Endothelial cell of umbilical vein (primary cell): Measurements from ENCODE around the gene TUBB1. TPM values are rescaled to one million over a fixed set of nuclear protein-coding genes. Genes with fewer than 3 reads are reported as not detected.

ENCODE experiments used
- BruUV-seq: library from RNA; stranded (reverse); fragments of 400-500 nt; replicated peaks from 2 replicates; lab custom pipeline; 2021; lab: Mats Ljungman, UMichigan
- CTCF ChIA-PET: fragments of 300-600, 350-600 bp; sonication (Branson Sonifier 250); formaldehyde crosslinking; loops from one replicate; lab custom pipeline; 2021; ENCODE audit warnings: antibody characterized with exemption, inconsistent platforms; lab: Charles Lee
- POLR2A ChIA-PET: fragments of 300-600, 350-600 bp; sonication (Branson Sonifier 250); formaldehyde crosslinking; loops from one replicate; lab custom pipeline; 2021; ENCODE audit warnings: antibody characterized with exemption, inconsistent platforms; lab: Charles Lee
- DNase-seq: peaks from one replicate; pipeline ENCODE4 v3.0.0-alpha.2; 2011; ENCODE audit warnings: low read depth, low spot score
- FAIRE-seq: peaks from 2 replicates; lab custom pipeline; 2011; peaks lifted over from hg19 to GRCh38; lab: Jason Lieb, UNC
- H2AFZ ChIP-seq: 2 replicates; pipeline ENCODE4 v1.6.0; 2012; ENCODE audit warnings: low read depth, low read length, control low read depth, inconsistent platforms
- H3K27ac ChIP-seq: 2 replicates; pipeline ENCODE4 v1.5.1; 2011; ENCODE audit warnings: low read depth, mild to moderate bottlenecking, control low read depth, low read length, moderate library complexity; ENCODE audit not compliant: insufficient read depth
- H3K27me3 ChIP-seq, 2 experiments: 2 replicates each; pipeline versions ENCODE4 v1.6.0 to v1.6.1; 2011; ENCODE audit warnings: low read length in 2 of 2, mixed read lengths in 1 of 2; ENCODE audit not compliant: control insufficient read depth in 2 of 2, insufficient read depth in 2 of 2
- H3K36me3 ChIP-seq, 2 experiments: 2 replicates in 1 of 2; 3 replicates in 1 of 2; pipeline ENCODE4 v1.5.1; 2011; ENCODE audit warnings: low read length in 2 of 2, mild to moderate bottlenecking in 1 of 2, moderate library complexity in 1 of 2; ENCODE audit not compliant: control insufficient read depth in 2 of 2, insufficient read depth in 2 of 2; ENCODE audit errors: extremely low read depth in 1 of 2
- H3K4me1 ChIP-seq: 3 replicates; pipeline ENCODE4 v1.5.1; 2011; ENCODE audit warnings: mild to moderate bottlenecking, low read length; ENCODE audit not compliant: control insufficient read depth, insufficient read depth; ENCODE audit errors: extremely low read depth
- H3K4me2 ChIP-seq: 2 replicates; pipeline ENCODE4 v1.6.1; 2011; ENCODE audit warnings: low read length, control low read depth, mixed read lengths; ENCODE audit not compliant: insufficient read depth
- H3K4me3 ChIP-seq, 3 experiments: fragments of 200-600 bp in 1 of 3; sonication (generic), shearing (Covaris generic) in 1 of 3; replicated peaks in 1 of 3; 2 replicates each; pipeline ENCODE4 v1.5.1; 2011 to 2016; ENCODE audit warnings: control low read depth in 3 of 3, low read length in 3 of 3, mild to moderate bottlenecking in 2 of 3, inconsistent platforms in 1 of 3, low read depth in 1 of 3, moderate library complexity in 1 of 3; ENCODE audit not compliant: insufficient read depth in 1 of 3
- H3K79me2 ChIP-seq: 2 replicates; pipeline ENCODE4 v1.6.0; 2012; ENCODE audit warnings: low read length, inconsistent platforms; ENCODE audit not compliant: control insufficient read depth, insufficient read depth
- H3K9ac ChIP-seq: replicated peaks from 2 replicates; pipeline ENCODE3; 2011; ENCODE audit warnings: low read length, control low read depth; ENCODE audit not compliant: insufficient read depth; ENCODE audit errors: extremely low read depth
- H3K9me1 ChIP-seq: replicated peaks from 3 replicates; pipeline ENCODE4 v1.6.0; 2011; ENCODE audit warnings: mild to moderate bottlenecking, low read length; ENCODE audit not compliant: control insufficient read depth, insufficient read depth; ENCODE audit errors: extremely low read depth
- H3K9me3 ChIP-seq: replicated peaks from 2 replicates; pipeline ENCODE4 v1.5.1; 2012; ENCODE audit warnings: low read length, inconsistent platforms; ENCODE audit not compliant: control insufficient read depth, insufficient read depth
- H4K20me1 ChIP-seq: replicated peaks from 2 replicates; pipeline ENCODE3; 2011; ENCODE audit warnings: mild to moderate bottlenecking, low read length; ENCODE audit not compliant: control insufficient read depth, insufficient read depth; ENCODE audit errors: extremely low read depth
- CTCF ChIP-seq, 2 donors: IDR thresholded peaks; 1 replicate in 1 of 2; 2 replicates in 1 of 2; pipeline ENCODE4 v1.5.1; 2011; ENCODE audit warnings: low read length in 2 of 2, mild to moderate bottlenecking in 2 of 2, moderate library complexity in 2 of 2, control low read depth in 1 of 2, inconsistent platforms in 1 of 2, low read depth in 1 of 2; ENCODE audit not compliant: insufficient read depth in 1 of 2; ENCODE audit errors: extremely low read depth in 1 of 2
- EZH2 ChIP-seq: IDR thresholded peaks from 2 replicates; pipeline ENCODE4 v1.6.1; 2012; ENCODE audit warnings: borderline replicate concordance, low read depth, mild to moderate bottlenecking, moderate library complexity, low read length, inconsistent platforms; ENCODE audit not compliant: severe bottlenecking
- FOS ChIP-seq: IDR thresholded peaks from 2 replicates; pipeline ENCODE4 v1.6.1; 2011; ENCODE audit warnings: mild to moderate bottlenecking, low read length, moderate library complexity, borderline replicate concordance; ENCODE audit not compliant: insufficient read depth
- GATA2 ChIP-seq: IDR thresholded peaks from 2 replicates; pipeline ENCODE4 v1.7.0; 2011; ENCODE audit warnings: low read depth, mild to moderate bottlenecking, moderate library complexity, mixed read lengths, low read length; ENCODE audit not compliant: insufficient read length, insufficient read depth
- JUN ChIP-seq: IDR thresholded peaks from 2 replicates; pipeline ENCODE4 v1.6.1; 2011; ENCODE audit warnings: borderline replicate concordance, low read depth; ENCODE audit not compliant: insufficient read length, insufficient read depth
- MAX ChIP-seq: IDR thresholded peaks from 2 replicates; pipeline ENCODE4 v1.6.1; 2011; ENCODE audit not compliant: insufficient read depth, insufficient read length
- MYC ChIP-seq: IDR thresholded peaks from one replicate; pipeline ENCODE4 v1.6.1; 2011; ENCODE audit warnings: mild to moderate bottlenecking, low read depth, low read length
- POLR2A ChIP-seq: IDR thresholded peaks from 2 replicates; pipeline ENCODE4 v1.6.1; 2012; ENCODE audit warnings: low read depth, mild to moderate bottlenecking, control low read depth, low read length
- POLR2AphosphoS5 ChIP-seq: IDR thresholded peaks from 2 replicates; pipeline ENCODE4 v1.6.1; 2012; ENCODE audit warnings: low read depth, mild to moderate bottlenecking, control low read depth, low read length, moderate library complexity; ENCODE audit not compliant: insufficient read depth
- dilution Hi-C: fragments of 300-500 bp; cut with MboI; formaldehyde crosslinking; loops from one replicate; pipeline ENCODE4 v1.15.0; 2019; ENCODE audit warnings: low sequenced_read_pairs; ENCODE audit not compliant: extremely low pct_ligation_motif_present
- intact Hi-C: fragments of 100-400 bp; cut with micrococcal nuclease; formaldehyde crosslinking; loops from one replicate; pipeline ENCODE4 v1.10.0; 2022
- polyA plus RNA-seq, 4 experiments: library from polyadenylated mRNA; depleted of rRNA in 3 of 4; stranded (reverse) in 3 of 4; unstranded in 1 of 4; fragments of >200 nt; gene quantifications; 2 replicates each; pipeline versions ENCODE4 v1.2.1 to v1.2.3, GENCODE V29; 2011 to 2012; ENCODE audit warnings: missing spikeins in 1 of 4
- total RNA-seq: library from RNA; stranded (reverse); gene quantifications from 2 replicates; pipeline ENCODE4 v1.2.3, GENCODE V29; 2021

TUBB1 gene
- total and polyA plus RNA-seq, 2 donors (not counting 3 experiments of a cell fraction or from before 2014, with no cell fraction given) = 0.04 TPM; not detected in 1

GRCh38 chr20:59008715-59009336 lies 10.4 kb upstream of the TUBB1 start:
- no TSS peak for BruUV-seq
- Histone ChIP-seq H3K4me1 (peaks cover 41% of the 10 kb centered on the region), H3K36me3 (peaks cover 0 to 2% of the 10 kb centered on the region in 2 experiments), H3K9ac (no peak overlapping the region), H3K27ac (no peak overlapping the region), H3K79me2 (peaks cover 30% of the 10 kb centered on the region), H3K4me3 (no peak overlapping the region), H3K9me3 (no peaks in the 10 kb centered on the region), H3K27me3 (no peaks in the 10 kb centered on the region), H3K9me1 (no peaks in the 10 kb centered on the region), H3K4me2 (no peak overlapping the region), H4K20me1 (no peaks in the 10 kb centered on the region), H2AFZ (no peak overlapping the region)
- ChIA-PET CTCF (interaction anchor here (1.1 to 1.8 kb wide), 2 partner anchors 12 to 23 kb away, joined by 4 to 6 read pairs; partner anchors contain the start of gene ATP5F1E), POLR2A (interaction anchor here (1.7 kb wide), 1 partner anchor 23 kb away, joined by 5 read pairs; the partner anchor contains the start of gene ATP5F1E)
- FAIRE-seq = no peak
- dilution Hi-C loops (no loop called here), intact Hi-C loops (no loop called here)
- TF ChIP-seq POLR2A (no peak), MAX (no peak), MYC (no peak), GATA2 (no peak), JUN (no peak), EZH2 (no peak), CTCF (IDR thresholded peaks at IDR 0.05; ENCODE audit: extremely low read depth in 1 of 2, insufficient read depth in 1 of 2, low read depth in 1 of 2, low read length in 2 of 2) (no peak), FOS (no peak), POLR2AphosphoS5 (no peak)
- no peak for DNase-seq
